ENCODE data around the gene S100PBP. TPM values are rescaled to one million over a fixed set of nuclear protein-coding genes. Genes with fewer than 3 reads are reported as not detected.

S100PBP gene
- polyA plus RNA-seq, 3 donors, result 6.6 to 17.4 (median 7.1) TPM

- DNase-seq, result no peak
- intact Hi-C loops (cut with micrococcal nuclease), result no loop called here
- Histone ChIP-seq H3K4me2 (replicated peaks; ENCODE audit: extremely low read depth, low read length, poor library complexity, severe bottlenecking) (no peak overlapping the region), H3K27me3 (ENCODE audit: control insufficient read depth in 2 of 2, insufficient read depth in 2 of 2, low read length in 2 of 2) (no peaks in the 10 kb centered on the region), H3K4me3 (replicated peaks in 1 of 3; ENCODE audit: low read depth in 2 of 3, low read length in 3 of 3) (no peak overlapping the region), H4K20me1 (ENCODE audit: insufficient read depth, low read length) (no peaks in the 10 kb centered on the region), H3K4me1 (ENCODE audit: control insufficient read depth in 1 of 2, insufficient read depth in 2 of 2, low read length in 2 of 2) (peaks cover 0 to under 1% of the 10 kb centered on the region in 2 donors), H2AFZ (ENCODE audit: insufficient read depth, low read depth, low read length, poor library complexity, severe bottlenecking) (no peak overlapping the region), H3K36me3 (replicated peaks in 1 of 2; ENCODE audit: control insufficient read depth in 1 of 2, insufficient read depth in 2 of 2, low read length in 2 of 2) (peaks cover 89 to 94% of the 10 kb centered on the region in 2 donors), H3K27ac (ENCODE audit: low read depth in 1 of 2, low read length in 2 of 2) (no peak overlapping the region), H3K9ac (ENCODE audit: insufficient read depth, low read length, poor library complexity, severe bottlenecking) (no peak overlapping the region), H3K9me3 (replicated peaks in 1 of 2; ENCODE audit: control insufficient read depth in 1 of 2, insufficient read depth in 1 of 2, low read length in 2 of 2) (no peaks in the 10 kb centered on the region), H3K79me2 (ENCODE audit: insufficient read depth, low read length) (no peaks in the 10 kb centered on the region)
- no peaks in the 10 kb centered on the region for H3K9me3 Mint-ChIP-seq
- no peak overlapping the region for H3K4me3 Mint-ChIP-seq
- H3K27me3 Mint-ChIP-seq (ENCODE audit: low read depth in 3 of 3), result no peaks in the 10 kb centered on the region
- H3K36me3 Mint-ChIP-seq, result peaks cover 79 to 81% of the 10 kb centered on the region in 2 donors
- H3K4me1 Mint-ChIP-seq, result no peaks in the 10 kb centered on the region
- H3K27ac Mint-ChIP-seq, result no peak overlapping the region
- 92% methylated on average over 2 of the region's 6 CpGs for WGBS (ENCODE audit: insufficient coverage)
- TF ChIP-seq CTCF (IDR thresholded peaks at IDR 0.05), result no peak
These were observed 12.8 kb downstream of the S100PBP start for GRCh38 chr1:32830092-32830852.

GRCh38 chr1:32831878-32832277 is 14.4 kb downstream of the S100PBP start:
- H3K36me3 Mint-ChIP-seq, result peaks cover 76 to 81% of the 10 kb centered on the region in 2 donors
- Histone ChIP-seq H3K27ac (ENCODE audit: low read depth in 1 of 2, low read length in 2 of 2) (no peak overlapping the region), H3K9ac (ENCODE audit: insufficient read depth, low read length, poor library complexity, severe bottlenecking) (no peak overlapping the region), H3K27me3 (ENCODE audit: control insufficient read depth in 2 of 2, insufficient read depth in 2 of 2, low read length in 2 of 2) (no peaks in the 10 kb centered on the region), H2AFZ (ENCODE audit: insufficient read depth, low read depth, low read length, poor library complexity, severe bottlenecking) (no peak overlapping the region), H3K4me2 (replicated peaks; ENCODE audit: extremely low read depth, low read length, poor library complexity, severe bottlenecking) (no peak overlapping the region), H3K79me2 (ENCODE audit: insufficient read depth, low read length) (no peaks in the 10 kb centered on the region), H4K20me1 (ENCODE audit: insufficient read depth, low read length) (no peaks in the 10 kb centered on the region), H3K4me3 (replicated peaks in 1 of 3; ENCODE audit: low read depth in 2 of 3, low read length in 3 of 3) (no peak overlapping the region), H3K9me3 (replicated peaks in 1 of 2; ENCODE audit: control insufficient read depth in 1 of 2, insufficient read depth in 1 of 2, low read length in 2 of 2) (no peaks in the 10 kb centered on the region), H3K36me3 (replicated peaks in 1 of 2; ENCODE audit: control insufficient read depth in 1 of 2, insufficient read depth in 2 of 2, low read length in 2 of 2) (peaks cover 83 to 91% of the 10 kb centered on the region in 2 donors), H3K4me1 (ENCODE audit: control insufficient read depth in 1 of 2, insufficient read depth in 2 of 2, low read length in 2 of 2) (no peaks in the 10 kb centered on the region)
- intact Hi-C loops (cut with micrococcal nuclease), result no loop called here
- no CpG with 5 or more reads among the region's 1 CpG for WGBS (ENCODE audit: insufficient coverage)
- no peak overlapping the region for H3K27ac Mint-ChIP-seq
- H3K4me1 Mint-ChIP-seq, result no peaks in the 10 kb centered on the region
- no peaks in the 10 kb centered on the region for H3K27me3 Mint-ChIP-seq (ENCODE audit: low read depth in 3 of 3)
- H3K4me3 Mint-ChIP-seq, result no peak overlapping the region
- no peak for TF ChIP-seq CTCF (IDR thresholded peaks at IDR 0.05)
- no peak for DNase-seq
- no peaks in the 10 kb centered on the region for H3K9me3 Mint-ChIP-seq
